Trophoblast cell (in vitro differentiated cells and primary cell): Measurements from ENCODE around the gene SPEF1.

Source experiments
- DNase-seq, 2 donors: peaks; one replicate each; pipeline ENCODE4 v3.0.0-alpha.2; 2016
- H2AFZ ChIP-seq: 2 replicates; pipeline ENCODE4 v1.6.1; 2013; ENCODE audit warnings: low read length, moderate library complexity, mild to moderate bottlenecking; ENCODE audit not compliant: insufficient read depth, poor library complexity
- H2AK5ac ChIP-seq: 2 replicates; pipeline ENCODE4 v1.6.1; 2013; ENCODE audit warnings: mild to moderate bottlenecking, low read length
- H2BK120ac ChIP-seq: 2 replicates; pipeline ENCODE4 v1.6.1; 2013; ENCODE audit warnings: low read length, mild to moderate bottlenecking, moderate library complexity; ENCODE audit not compliant: insufficient read depth, poor library complexity
- H2BK12ac ChIP-seq: 2 replicates; pipeline ENCODE4 v1.6.1; 2013; ENCODE audit warnings: mild to moderate bottlenecking, low read length, moderate library complexity
- H2BK5ac ChIP-seq: 2 replicates; pipeline ENCODE4 v1.6.1; 2013; ENCODE audit warnings: low read length, low read depth, moderate library complexity, mild to moderate bottlenecking; ENCODE audit not compliant: poor library complexity
- H3K14ac ChIP-seq: 2 replicates; pipeline ENCODE4 v1.6.1; 2013; ENCODE audit warnings: mild to moderate bottlenecking, low read length
- H3K18ac ChIP-seq: 2 replicates; pipeline ENCODE4 v1.6.1; 2013; ENCODE audit warnings: mild to moderate bottlenecking, low read length
- H3K23ac ChIP-seq: 2 replicates; pipeline ENCODE4 v1.6.1; 2013; ENCODE audit warnings: low read length
- H3K27ac ChIP-seq: 2 replicates; pipeline ENCODE4 v1.5.1; 2013; ENCODE audit warnings: low read depth, mild to moderate bottlenecking, inconsistent platforms, low read length, moderate library complexity
- H3K27me3 ChIP-seq: 2 replicates; pipeline ENCODE4 v1.6.1; 2013; ENCODE audit warnings: inconsistent platforms, mild to moderate bottlenecking, low read length, moderate library complexity; ENCODE audit not compliant: insufficient read depth
- H3K36me3 ChIP-seq, 2 experiments: 1 replicate in 1 of 2; 2 replicates in 1 of 2; pipeline ENCODE4 v1.6.1; 2013; ENCODE audit warnings: low read length in 2 of 2, mild to moderate bottlenecking in 2 of 2, moderate library complexity in 1 of 2; ENCODE audit not compliant: insufficient read depth in 2 of 2, control insufficient read depth in 1 of 2
- H3K4ac ChIP-seq: 2 replicates; pipeline ENCODE4 v1.6.1; 2013; ENCODE audit warnings: low read depth, mild to moderate bottlenecking, low read length, moderate library complexity
- H3K4me1 ChIP-seq, 2 experiments: 1 replicate in 1 of 2; 2 replicates in 1 of 2; pipeline ENCODE4 v1.6.1; 2013; ENCODE audit warnings: low read length in 2 of 2, mild to moderate bottlenecking in 2 of 2, moderate library complexity in 1 of 2; ENCODE audit not compliant: insufficient read depth in 2 of 2, control insufficient read depth in 1 of 2
- H3K4me2 ChIP-seq: 2 replicates; pipeline ENCODE4 v1.6.1; 2013; ENCODE audit warnings: inconsistent platforms, mild to moderate bottlenecking, low read length, moderate library complexity
- H3K4me3 ChIP-seq: 2 replicates; pipeline ENCODE4 v1.5.1; 2013; ENCODE audit warnings: mild to moderate bottlenecking, low read depth, low read length, inconsistent platforms
- H3K79me1 ChIP-seq: one replicate; pipeline ENCODE4 v1.6.1; 2013; ENCODE audit warnings: low read length
- H3K79me2 ChIP-seq: 2 replicates; pipeline ENCODE4 v1.6.1; 2013; ENCODE audit warnings: low read length, mild to moderate bottlenecking; ENCODE audit not compliant: control insufficient read depth, insufficient read depth, poor library complexity
- H3K9ac ChIP-seq: 2 replicates; pipeline ENCODE4 v1.6.1; 2013; ENCODE audit warnings: mild to moderate bottlenecking, low read length
- H3K9me3 ChIP-seq: 2 replicates; pipeline ENCODE4 v1.6.1; 2013; ENCODE audit warnings: low read depth, mild to moderate bottlenecking, control low read depth, inconsistent platforms, low read length; ENCODE audit not compliant: insufficient read depth
- H4K12ac ChIP-seq: 2 replicates; pipeline ENCODE4 v1.6.1; 2013; ENCODE audit warnings: low read depth, mild to moderate bottlenecking, low read length, moderate library complexity
- H4K8ac ChIP-seq: 2 replicates; pipeline ENCODE4 v1.6.1; 2013; ENCODE audit warnings: low read depth, mild to moderate bottlenecking, low read length, moderate library complexity
- H4K91ac ChIP-seq: one replicate; pipeline ENCODE4 v1.6.1; 2013; ENCODE audit warnings: low read depth, mild to moderate bottlenecking, low read length, moderate library complexity
- WGBS: extraction: QIAGEN DNeasy Blood & Tissue Kit; methylation state at CpG from one replicate; pipeline ENCODE4 v1.1.7; 2013; ENCODE audit warnings: missing lambda C conversion rate; ENCODE audit not compliant: insufficient read length, insufficient coverage; ENCODE audit errors: extremely low coverage; 5-methylcytosine and 5-hydroxymethylcytosine counted together

The SPEF1 gene

DNA sequence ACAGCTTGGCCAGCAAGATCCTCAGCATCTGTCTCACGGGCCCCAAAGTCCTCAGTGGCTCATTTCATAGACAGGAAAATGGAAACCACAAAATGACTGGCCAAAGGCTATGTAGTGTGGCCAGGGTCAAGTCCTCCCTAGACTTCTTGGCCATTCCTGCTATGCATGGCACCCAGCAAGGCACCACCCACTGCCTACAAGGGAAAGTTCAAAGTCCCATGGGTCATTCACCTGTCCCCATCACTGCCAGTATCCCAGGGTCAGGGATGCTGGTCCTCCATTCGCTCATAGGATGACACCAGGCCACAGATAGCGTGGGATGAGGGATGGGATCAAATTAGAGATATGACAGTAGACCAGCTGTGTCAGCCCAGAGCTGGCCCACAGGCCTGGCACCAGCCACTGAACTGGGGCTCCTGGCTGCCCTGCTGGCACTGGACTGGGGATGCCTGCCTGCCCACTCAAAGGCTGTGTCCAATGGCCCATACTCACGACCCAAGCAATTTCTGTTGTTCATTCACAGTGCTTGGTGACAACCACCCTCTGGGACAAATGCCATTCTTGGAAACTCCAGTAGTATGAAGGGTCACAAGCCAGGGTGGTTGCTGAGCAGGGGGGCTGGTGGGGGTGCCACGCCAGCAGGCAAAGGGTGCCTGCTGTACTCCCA is 25.3 kb downstream of the SPEF1 start:
- no peak for DNase-seq
- Histone ChIP-seq H3K27me3 (peaks cover 14% of the 10 kb centered on the region), H3K4me3 (no peak overlapping the region), H4K12ac (no peak overlapping the region), H3K4me2 (no peak overlapping the region), H2BK120ac (no peak overlapping the region), H2AFZ (no peak overlapping the region), H3K4ac (no peak overlapping the region), H3K18ac (no peak overlapping the region), H3K4me1 (peaks cover 2 to 3% of the 10 kb centered on the region in 2 experiments), H4K91ac (no peak overlapping the region), H2BK12ac (no peak overlapping the region), H3K14ac (no peak overlapping the region), H2BK5ac (no peak overlapping the region), H3K79me2 (no peaks in the 10 kb centered on the region), H2AK5ac (no peak overlapping the region), H4K8ac (no peak overlapping the region), H3K36me3 (peaks cover 4% of the 10 kb centered on the region in 2 experiments), H3K9ac (no peak overlapping the region), H3K79me1 (no peaks in the 10 kb centered on the region), H3K23ac (no peak overlapping the region), H3K9me3 (peaks cover 7% of the 10 kb centered on the region), H3K27ac (no peak overlapping the region)
- no CpG with 5 or more reads among the region's 5 CpGs for WGBS

DNA sequence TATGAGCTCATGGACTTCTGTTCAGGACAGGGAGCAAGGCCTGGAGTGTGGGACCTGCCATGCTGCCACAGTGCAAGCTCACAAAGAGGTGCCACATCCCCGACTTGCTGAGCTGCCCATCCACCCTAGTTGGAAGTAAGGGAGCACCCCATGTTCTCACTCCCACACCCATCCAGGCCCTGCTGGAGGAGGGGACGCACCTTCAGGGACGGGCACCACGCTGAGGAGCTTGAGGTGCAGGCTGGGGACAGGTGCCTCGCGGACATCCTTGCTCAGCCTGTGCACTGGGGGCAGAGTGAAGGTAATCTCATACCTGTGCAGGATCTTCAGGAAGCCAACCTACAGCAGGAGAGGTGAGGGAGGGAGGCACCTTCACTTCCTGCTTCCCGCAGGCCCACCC is 26.0 kb downstream of the SPEF1 start:
- H2AFZ ChIP-seq = no peak overlapping the region
- no peak overlapping the region for H3K4ac ChIP-seq
- no peak overlapping the region for H2BK12ac ChIP-seq
- no peak overlapping the region for H3K4me2 ChIP-seq
- H4K91ac ChIP-seq = no peak overlapping the region
- H3K9ac ChIP-seq = no peak overlapping the region
- DNase-seq = no peak
- no peak overlapping the region for H4K12ac ChIP-seq
- H3K27me3 ChIP-seq = peaks cover 21% of the 10 kb centered on the region
- peaks cover 4% of the 10 kb centered on the region in 2 experiments for H3K36me3 ChIP-seq
- H3K23ac ChIP-seq = no peak overlapping the region
- H2BK5ac ChIP-seq = no peak overlapping the region
- no peak overlapping the region for H4K8ac ChIP-seq
- no peak overlapping the region for H3K18ac ChIP-seq
- H2AK5ac ChIP-seq = no peak overlapping the region
- no peaks in the 10 kb centered on the region for H3K79me2 ChIP-seq
- peaks cover 0 to 2% of the 10 kb centered on the region in 2 experiments for H3K4me1 ChIP-seq
- no peak overlapping the region for H2BK120ac ChIP-seq
- no peak overlapping the region for H3K27ac ChIP-seq
- H3K14ac ChIP-seq = no peak overlapping the region
- peaks cover 7% of the 10 kb centered on the region for H3K9me3 ChIP-seq
- no peaks in the 10 kb centered on the region for H3K79me1 ChIP-seq
- no CpG with 5 or more reads among the region's 7 CpGs for WGBS
- no peak overlapping the region for H3K4me3 ChIP-seq

DNA sequence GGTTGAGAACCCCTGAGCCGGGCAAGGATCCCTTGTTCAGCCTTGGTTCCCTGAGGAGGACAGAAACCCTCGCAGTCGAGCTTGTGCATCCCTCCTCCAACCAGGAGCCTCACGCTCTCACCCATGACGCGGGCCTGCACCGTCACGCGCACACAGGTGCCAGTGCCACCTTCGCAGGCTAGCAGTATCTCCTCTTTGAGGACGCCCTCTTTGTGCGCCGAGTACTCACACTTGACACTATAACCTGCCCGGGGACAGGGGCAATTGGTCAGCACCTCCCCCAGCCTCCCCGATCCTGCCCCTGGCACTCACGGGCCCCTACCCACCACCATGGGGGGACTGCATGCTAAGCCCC is 27.0 kb downstream of the SPEF1 start:
- Histone ChIP-seq H2BK5ac (no peak overlapping the region), H3K4me1 (peaks cover 3 to 5% of the 10 kb centered on the region in 2 experiments), H3K27me3 (peaks cover 30% of the 10 kb centered on the region), H2BK120ac (no peak overlapping the region), H3K14ac (no peak overlapping the region), H3K4ac (no peak overlapping the region), H2AFZ (no peak overlapping the region), H3K36me3 (peaks cover 4% of the 10 kb centered on the region in 2 experiments), H3K18ac (no peak overlapping the region), H2AK5ac (no peak overlapping the region), H3K27ac (no peak overlapping the region), H3K23ac (no peak overlapping the region), H3K4me2 (no peak overlapping the region), H3K9ac (no peak overlapping the region), H3K79me2 (no peaks in the 10 kb centered on the region), H4K91ac (no peak overlapping the region), H3K4me3 (no peak overlapping the region), H3K9me3 (peaks cover 7% of the 10 kb centered on the region), H2BK12ac (no peak overlapping the region), H4K8ac (no peak overlapping the region), H4K12ac (no peak overlapping the region), H3K79me1 (no peaks in the 10 kb centered on the region)
- no CpG with 5 or more reads among the region's 16 CpGs for WGBS
- no peak for DNase-seq

DNA sequence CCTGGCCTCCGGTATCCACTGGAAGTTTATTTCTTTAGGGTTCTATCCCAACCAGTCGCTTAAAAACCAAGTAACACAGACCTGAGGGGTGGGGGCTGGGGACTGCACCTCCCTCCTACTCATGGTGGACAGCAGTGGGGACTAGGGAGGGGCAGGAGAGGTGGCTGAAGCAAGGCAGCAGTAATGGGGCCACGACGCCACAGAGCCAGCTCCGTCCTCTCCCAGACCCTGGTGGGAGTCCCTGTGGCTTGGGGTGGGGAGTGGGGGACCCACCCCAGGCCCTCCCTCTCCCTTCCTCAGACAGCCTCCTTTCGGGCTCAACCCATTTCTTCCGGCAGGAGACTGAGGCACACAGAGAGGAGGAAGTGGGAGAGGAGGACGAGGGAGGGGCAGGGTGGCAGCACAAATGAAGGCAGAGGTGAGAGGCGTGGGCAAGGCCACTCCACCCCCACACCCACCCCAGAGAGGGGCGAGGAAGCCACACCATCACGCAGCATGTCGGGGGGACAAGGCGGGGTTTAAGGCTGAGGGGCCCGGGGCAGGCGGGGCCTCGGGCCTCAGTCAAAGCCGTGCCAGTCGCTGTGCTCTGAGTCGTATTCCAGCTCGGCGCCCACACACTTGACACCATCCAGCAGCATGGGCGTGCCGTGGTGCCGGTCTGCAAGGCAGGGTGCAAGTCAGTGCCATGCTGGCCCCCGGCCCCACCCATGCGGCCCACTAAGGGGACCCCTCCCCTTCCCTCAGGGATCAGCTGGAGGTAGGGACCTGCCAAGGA is 27.6 kb downstream of the SPEF1 start:
- no peak for DNase-seq
- no peak overlapping the region for H2AFZ ChIP-seq
- H2BK120ac ChIP-seq = no peak overlapping the region
- H2BK5ac ChIP-seq = no peak overlapping the region
- peaks cover 7% of the 10 kb centered on the region for H3K9me3 ChIP-seq
- no peak overlapping the region for H4K8ac ChIP-seq
- H2AK5ac ChIP-seq = no peak overlapping the region
- H3K23ac ChIP-seq = no peak overlapping the region
- H3K36me3 ChIP-seq = peaks cover 4% of the 10 kb centered on the region in 2 experiments
- H3K27me3 ChIP-seq = peaks cover 35% of the 10 kb centered on the region
- H3K4me3 ChIP-seq = no peak overlapping the region
- no peak overlapping the region for H3K14ac ChIP-seq
- no peak overlapping the region for H3K4ac ChIP-seq
- no CpG with 5 or more reads among the region's 26 CpGs for WGBS
- H3K79me2 ChIP-seq = no peaks in the 10 kb centered on the region
- no peak overlapping the region for H4K91ac ChIP-seq
- no peaks in the 10 kb centered on the region for H3K79me1 ChIP-seq
- no peak overlapping the region for H3K18ac ChIP-seq
- no peak overlapping the region for H3K9ac ChIP-seq
- no peak overlapping the region for H3K4me2 ChIP-seq
- no peak overlapping the region for H4K12ac ChIP-seq
- peaks cover 3 to 5% of the 10 kb centered on the region in 2 experiments for H3K4me1 ChIP-seq
- no peak overlapping the region for H2BK12ac ChIP-seq
- no peak overlapping the region for H3K27ac ChIP-seq
